Breast epithelium (tissue), 4 donors: ENCODE data around the gene LZTS3. TPM values are rescaled to one million over a fixed set of nuclear protein-coding genes. Genes with fewer than 3 reads are reported as not detected.

ENCODE experiments used
- DNase-seq, 2 donors: peaks; one replicate each; pipeline ENCODE4 v3.0.0-alpha.2; 2019; ENCODE audit warnings: low spot score in 2 of 2
- H3K27ac ChIP-seq, 2 donors: fragments of 200-600 bp; sonication (generic) in 1 of 2; one replicate each; pipeline ENCODE4 v1.5.1; 2016 to 2019; ENCODE audit warnings: mild to moderate bottlenecking in 1 of 2
- H3K27me3 ChIP-seq, 2 donors: fragments of 200-600 bp; sonication (generic) in 1 of 2; one replicate each; pipeline versions ENCODE4 v1.5.1 to v1.6.0; 2017 to 2019; ENCODE audit warnings: control low read depth in 1 of 2, mild to moderate bottlenecking in 1 of 2
- H3K36me3 ChIP-seq: fragments of 200-600 bp; one replicate; pipeline ENCODE4 v1.5.1; 2019
- H3K4me1 ChIP-seq, 2 donors: fragments of 200-600 bp; sonication (generic); one replicate each; pipeline ENCODE4 v1.5.1; 2016 to 2019; ENCODE audit warnings: control low read depth in 1 of 2
- H3K4me3 ChIP-seq, 3 donors: fragments of 200-600 bp; sonication (generic); 1 replicate in 2 of 3; 2 replicates in 1 of 3; pipeline ENCODE4 v1.5.1; 2016 to 2019; ENCODE audit warnings: mild to moderate bottlenecking in 3 of 3, moderate library complexity in 2 of 3
- H3K9me3 ChIP-seq, 2 donors: fragments of 200-600 bp; sonication (generic) in 1 of 2; one replicate each; pipeline ENCODE4 v1.5.1; 2016 to 2019; ENCODE audit warnings: control low read depth in 1 of 2
- CTCF ChIP-seq, 3 donors: fragments of 450-650 bp; IDR thresholded peaks; one replicate each; pipeline ENCODE4 v1.5.1; 2016 to 2017; ENCODE audit warnings: antibody characterized with exemption in 3 of 3, mild to moderate bottlenecking in 3 of 3, moderate library complexity in 3 of 3
- POLR2A ChIP-seq: fragments of 450-650 bp; IDR thresholded peaks from one replicate; pipeline ENCODE4 v1.6.1; 2016; ENCODE audit warnings: antibody characterized with exemption, mild to moderate bottlenecking, moderate library complexity
- POLR2AphosphoS5 ChIP-seq, 3 donors: sonication (generic); formaldehyde crosslinking; IDR thresholded peaks; one replicate each; pipeline ENCODE4 v1.6.1; 2017; ENCODE audit warnings: antibody characterized with exemption in 3 of 3
- intact Hi-C: fragments of 100-400 bp; cut with DNase I; formaldehyde crosslinking; loops from one replicate; pipeline ENCODE4 v1.15.1; 2023; ENCODE audit warnings: low total_unique reads
- total RNA-seq, 3 donors: library from RNA; depleted of rRNA; stranded (reverse); fragments of >200 nt; gene quantifications; one replicate each; pipeline ENCODE4 v1.1.0, GENCODE V29; 2016

LZTS3 gene
- total RNA-seq, 3 donors from 2014 or later = 9.3 to 12.1 (median 11.3) TPM

- Histone ChIP-seq H3K36me3 (no peaks in the 10 kb centered on the region), H3K27me3 (no peaks in the 10 kb centered on the region), H3K9me3 (no peaks in the 10 kb centered on the region), H3K27ac (no peak overlapping the region), H3K4me3 (no peak overlapping the region), H3K4me1 (no peaks in the 10 kb centered on the region)
- TF ChIP-seq POLR2AphosphoS5 (IDR thresholded peaks at IDR 0.05) (no peak), POLR2A (no peak), CTCF (IDR thresholded peaks at IDR 0.05) (no peak)
- intact Hi-C loops = no loop called here
- DNase-seq = no peak
These were observed 35.9 kb downstream of the LZTS3 start for GRCh38 chr20:3137492-3137891.

- no peak overlapping the region for H3K4me3 ChIP-seq
- H3K27ac ChIP-seq = no peak overlapping the region
- no peaks in the 10 kb centered on the region for H3K27me3 ChIP-seq
- no peak for DNase-seq
- no peaks in the 10 kb centered on the region for H3K9me3 ChIP-seq
- no peaks in the 10 kb centered on the region for H3K4me1 ChIP-seq
- no peaks in the 10 kb centered on the region for H3K36me3 ChIP-seq
- TF ChIP-seq CTCF (IDR thresholded peaks at IDR 0.05) (no peak), POLR2AphosphoS5 (IDR thresholded peaks at IDR 0.05) (no peak), POLR2A (no peak)
- intact Hi-C loops = no loop called here
These were observed 37.8 kb downstream of the LZTS3 start for GRCh38 chr20:3135507-3136070.

GRCh38 chr20:3134151-3134550 lies 39.2 kb downstream of the LZTS3 start:
- no peak for TF ChIP-seq POLR2AphosphoS5 (IDR thresholded peaks at IDR 0.05)
- no peak for TF ChIP-seq POLR2A
- no peak for TF ChIP-seq CTCF (IDR thresholded peaks at IDR 0.05)
- no peak for DNase-seq
- H3K36me3 ChIP-seq = no peaks in the 10 kb centered on the region
- H3K4me1 ChIP-seq = no peaks in the 10 kb centered on the region
- H3K9me3 ChIP-seq = no peaks in the 10 kb centered on the region
- no peaks in the 10 kb centered on the region for H3K27me3 ChIP-seq
- no peak overlapping the region for H3K27ac ChIP-seq
- H3K4me3 ChIP-seq = no peak overlapping the region
- intact Hi-C loops = no loop called here

- DNase-seq = no peak
- no peak overlapping the region for H3K27ac ChIP-seq
- intact Hi-C loops = no loop called here
- H3K9me3 ChIP-seq = no peaks in the 10 kb centered on the region
- H3K36me3 ChIP-seq = no peaks in the 10 kb centered on the region
- H3K4me1 ChIP-seq = no peaks in the 10 kb centered on the region
- H3K27me3 ChIP-seq = no peaks in the 10 kb centered on the region
- H3K4me3 ChIP-seq = no peak overlapping the region
- no peak for TF ChIP-seq POLR2A
- no peak for TF ChIP-seq CTCF (IDR thresholded peaks at IDR 0.05)
- no peak for TF ChIP-seq POLR2AphosphoS5 (IDR thresholded peaks at IDR 0.05)
These were observed 40.2 kb downstream of the LZTS3 start for GRCh38 chr20:3133155-3133554.

GRCh38 chr20:3130051-3130600 lies 43.2 kb downstream of the LZTS3 start:
- no peak overlapping the region for H3K4me3 ChIP-seq
- intact Hi-C loops = no loop called here
- TF ChIP-seq POLR2A = no peak
- TF ChIP-seq POLR2AphosphoS5 (IDR thresholded peaks at IDR 0.05) = no peak
- no peaks in the 10 kb centered on the region for H3K4me1 ChIP-seq
- H3K27ac ChIP-seq = no peak overlapping the region
- DNase-seq = no peak
- no peaks in the 10 kb centered on the region for H3K36me3 ChIP-seq
- H3K9me3 ChIP-seq = no peaks in the 10 kb centered on the region
- H3K27me3 ChIP-seq = no peaks in the 10 kb centered on the region
